ENCODE measurements around the gene LHB.
"Not testable (repeated sequence)": the region's sequence is repeated elsewhere in the genome, so short reads cannot be mapped to it uniquely, and the experiment has no call there.

The LHB gene

GRCh38 chr19:49038111-49038510, 21.2 kb upstream of the LHB start:
- not testable (repeated sequence) for DNase-seq (ENCODE audit: low read depth)

- not testable (repeated sequence) for DNase-seq (ENCODE audit: low read depth)
These were observed 19.9 kb upstream of the LHB start, which contains the start of gene CGB1 for GRCh38 chr19:49036815-49037214. CGB1 (minus strand) TSS chr19:49036895; CDS start chr19:49036711, 184 bp downstream.

DNA sequence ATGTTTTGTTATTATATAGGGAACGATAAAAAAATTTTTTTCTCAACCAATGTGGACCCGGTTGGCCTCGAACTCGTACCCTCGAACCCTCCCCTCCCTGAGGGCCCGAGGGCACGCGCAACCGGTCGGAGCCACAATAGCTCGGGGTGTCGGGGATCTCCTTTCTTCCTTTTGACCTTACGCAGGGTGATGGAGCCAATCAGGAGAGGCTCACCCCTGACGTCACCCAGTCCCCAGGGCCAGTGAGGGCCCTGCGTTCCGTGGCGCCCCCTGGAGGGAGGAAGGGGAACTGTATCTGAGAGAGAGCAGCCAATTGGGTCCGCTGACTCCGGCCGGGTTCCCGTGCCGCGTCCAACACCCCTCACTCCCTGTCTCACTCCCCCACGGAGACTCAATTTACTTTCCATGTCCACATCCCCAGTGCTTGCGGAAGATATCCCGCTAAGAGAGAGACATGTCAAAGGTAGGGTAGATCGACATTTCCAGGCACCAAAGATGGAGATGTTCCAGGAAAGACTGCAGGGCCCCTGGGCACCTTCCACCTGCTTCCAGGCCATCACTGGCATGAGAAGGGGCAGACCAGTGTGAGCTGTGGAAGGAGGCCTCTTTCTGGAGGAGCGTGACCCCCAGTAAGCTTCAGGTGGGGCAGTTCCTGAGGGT, 14.9 kb upstream of the LHB start, which contains the start of gene CGB2:
Gene CGB2, plus strand, starts transcription at position 249 of the 660 bp plus-strand sequence. Its CDS starts 206 bp downstream, at position 455.
- not testable (repeated sequence) for DNase-seq (ENCODE audit: low read depth)

DNA sequence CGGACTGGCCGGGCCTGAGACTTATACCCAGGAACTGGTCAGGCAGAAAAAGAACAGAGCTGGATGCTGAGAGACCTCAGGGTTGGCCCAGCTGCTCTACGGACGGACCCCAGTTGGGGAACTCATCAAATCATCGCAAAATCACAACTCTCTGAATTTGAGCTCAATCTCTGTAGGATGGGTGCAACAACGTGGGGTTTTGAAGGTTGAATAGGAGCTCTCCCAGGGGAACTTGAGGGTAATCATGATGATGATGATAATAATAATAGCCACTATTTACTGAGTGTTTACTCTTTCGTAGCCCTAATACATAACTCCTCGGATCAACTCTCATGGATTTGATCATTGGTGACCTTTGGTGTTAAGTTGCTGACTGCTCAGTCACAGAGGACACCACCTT, 13.4 kb upstream of the LHB start:
- DNase-seq (ENCODE audit: low read depth) = not testable (repeated sequence)

DNA sequence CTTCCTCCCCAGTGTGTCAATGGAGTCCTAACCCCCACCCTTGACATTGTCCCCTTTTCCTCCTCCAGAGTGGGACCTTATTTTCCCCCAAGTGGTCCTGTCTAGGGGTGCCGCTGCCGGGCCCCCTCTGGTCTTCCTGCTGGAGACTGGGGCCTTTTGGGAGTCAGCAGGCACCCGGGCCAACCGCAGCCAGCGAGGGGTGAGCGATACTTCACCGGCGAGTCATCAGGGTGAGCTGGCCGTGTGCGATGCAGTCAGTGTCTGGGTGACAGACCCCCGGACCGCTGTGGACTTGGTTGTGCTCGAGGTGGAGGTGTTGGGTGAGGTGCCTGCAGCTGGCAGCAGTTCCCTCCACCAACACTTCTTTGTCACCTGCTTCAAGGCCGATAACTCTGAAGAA, 12.9 kb upstream of the LHB start:
- DNase-seq (ENCODE audit: low read depth) = not testable (repeated sequence)

GRCh38 chr19:49028686-49029085, 11.8 kb upstream of the LHB start:
- not testable (repeated sequence) for DNase-seq (ENCODE audit: low read depth)

- not testable (repeated sequence) for DNase-seq (ENCODE audit: low read depth)
These were observed 8.7 kb upstream of the LHB start for GRCh38 chr19:49025599-49025998.

GRCh38 chr19:49025088-49025487, 8.2 kb upstream of the LHB start:
- not testable (repeated sequence) for DNase-seq (ENCODE audit: low read depth)

- DNase-seq (ENCODE audit: low read depth) = not testable (repeated sequence)
These were observed 7.3 kb upstream of the LHB start, which contains the start of gene CGB3 for GRCh38 chr19:49024233-49024632. CGB3 (minus strand) TSS chr19:49024333; CDS start chr19:49023971, 362 bp downstream.

- no peak for DNase-seq (ENCODE audit: low read depth)
These were observed 5.2 kb upstream of the LHB start for GRCh38 chr19:49022116-49022515.

GRCh38 chr19:49020931-49021895, 4.3 kb upstream of the LHB start:
- no peak for DNase-seq (ENCODE audit: low read depth)

- no peak for DNase-seq (ENCODE audit: low read depth)
These were observed 3.5 kb upstream of the LHB start for GRCh38 chr19:49020342-49020741.

DNA sequence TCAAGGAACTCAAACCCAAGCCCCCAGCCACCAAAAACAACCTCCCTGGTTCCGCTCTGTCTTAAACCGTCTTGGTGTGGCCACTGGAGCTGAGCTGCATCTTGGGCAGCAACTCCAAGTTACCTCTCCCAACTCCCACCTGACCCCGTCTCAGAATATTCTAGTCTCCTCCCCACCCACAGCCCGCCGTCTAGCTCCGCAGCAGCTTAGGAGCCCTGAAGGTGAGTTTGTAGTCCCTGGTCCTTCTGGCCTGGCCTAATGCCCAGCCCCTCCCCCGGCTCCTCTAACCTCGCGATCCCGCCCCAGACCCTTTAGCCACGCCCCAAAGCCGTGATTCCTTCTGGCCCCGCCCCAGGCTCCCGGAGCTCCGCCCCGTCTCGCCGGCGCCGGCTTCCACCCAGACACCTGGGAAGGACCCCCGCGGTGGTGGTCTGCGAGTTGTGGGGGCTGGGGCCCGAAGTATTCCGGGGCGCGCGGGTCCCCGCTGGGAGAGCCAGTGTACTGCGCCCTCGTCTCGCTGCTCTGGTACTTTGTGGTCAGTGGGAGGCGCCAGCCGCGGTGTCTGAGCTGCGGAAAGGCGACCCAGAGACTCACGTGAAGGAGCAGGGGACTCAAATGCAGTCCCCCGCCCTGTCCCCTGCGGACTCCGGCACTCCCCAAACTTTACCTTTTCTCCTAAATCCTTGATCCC, 2.5 kb upstream of the LHB start:
- peak; percentile 63 for DNase-seq (ENCODE audit: low read depth)

DNA sequence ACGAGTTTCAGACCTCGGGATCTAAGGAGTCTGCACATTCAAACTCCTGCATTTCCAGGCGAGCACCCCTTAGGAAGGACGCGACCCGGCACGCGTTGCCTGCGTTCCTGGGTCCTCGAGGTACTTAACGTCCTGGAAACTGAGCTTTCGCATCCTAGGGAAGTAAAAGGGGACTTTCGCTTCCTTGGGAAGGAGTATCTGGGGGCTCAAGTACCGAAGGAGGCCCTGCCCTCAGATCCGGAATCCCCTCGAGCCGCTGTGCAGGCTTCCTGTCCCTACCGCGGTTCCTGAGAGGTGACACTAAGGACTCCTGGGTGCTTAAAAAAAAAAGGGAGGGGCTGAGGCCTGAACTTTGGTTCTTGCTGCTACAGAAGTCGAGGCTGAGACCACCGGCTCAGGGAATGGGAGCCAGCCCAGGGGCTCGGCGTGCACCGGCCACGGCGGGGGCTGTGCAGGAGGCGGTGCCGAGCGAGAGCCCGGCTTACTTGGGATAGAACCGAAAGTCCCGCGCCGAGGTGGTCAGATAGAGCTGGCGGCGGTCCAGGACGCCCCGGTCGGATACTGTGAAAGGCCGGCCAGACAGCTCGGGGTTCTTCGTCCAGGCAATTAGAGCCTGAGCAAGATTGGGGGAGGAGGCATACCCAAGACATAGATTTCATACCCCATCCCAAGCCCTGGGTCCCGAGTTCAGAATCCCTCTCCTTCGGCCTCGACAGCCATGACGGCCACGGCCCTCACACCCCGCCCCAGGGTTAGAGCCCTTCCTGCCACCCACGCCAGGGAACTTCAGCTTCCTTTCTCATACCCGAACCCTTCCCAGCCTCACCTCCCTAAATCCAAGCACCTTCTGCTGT, 1.7 kb upstream of the LHB start:
- DNase-seq (ENCODE audit: low read depth) = not testable (repeated sequence)

- DNase-seq (ENCODE audit: low read depth) = peak; percentile 55
These were observed 918 bp upstream of the LHB start for GRCh38 chr19:49017666-49018351.

GRCh38 chr19:49016067-49016839, 638 bp downstream of the LHB start:
- no peak for DNase-seq (ENCODE audit: low read depth)

DNA sequence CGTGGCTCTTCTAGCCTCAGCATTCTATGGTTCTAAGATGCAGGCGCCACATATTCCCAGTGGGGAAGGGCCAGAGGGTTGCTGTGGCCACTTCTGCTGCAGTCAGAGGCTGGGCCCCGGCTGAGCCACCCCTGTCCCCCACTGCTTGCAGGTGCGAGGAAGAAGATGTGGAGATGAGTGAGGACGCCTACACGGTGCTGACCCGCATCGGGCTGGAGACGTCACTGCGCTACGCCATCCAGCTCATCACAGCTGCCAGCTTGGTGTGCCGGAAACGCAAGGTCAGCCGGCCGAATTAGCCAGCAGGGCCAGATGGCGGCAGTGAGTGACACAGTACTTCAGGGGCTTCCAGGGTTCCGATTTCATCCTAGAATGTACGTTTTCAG, 2.0 kb downstream of the LHB start:
- DNase-seq (ENCODE audit: low read depth) = no peak

GRCh38 chr19:49014123-49014869, 2.6 kb downstream of the LHB start:
- no peak for DNase-seq (ENCODE audit: low read depth)

- DNase-seq (ENCODE audit: low read depth) = no peak
These were observed 5.7 kb downstream of the LHB start for GRCh38 chr19:49011194-49011593.

Measured in activated T-cell treated with anti-CD3 and anti-CD28 coated beads for 1 hour (primary cell).